ENCODE data around the gene SPATA9.
"Not testable (repeated sequence)": the region's sequence is repeated elsewhere in the genome, so short reads cannot be mapped to it uniquely, and the experiment has no call there.

The SPATA9 gene

GRCh38 chr5:95672641-95673040 is 10.2 kb downstream of the SPATA9 start:
- no peak for DNase-seq

GRCh38 chr5:95671826-95672225 is 11.0 kb downstream of the SPATA9 start:
- DNase-seq = no peak

GRCh38 chr5:95670568-95670967 is 12.2 kb downstream of the SPATA9 start:
- no peak for DNase-seq

- DNase-seq = no peak
Measured at GRCh38 chr5:95669985-95670384, 12.8 kb downstream of the SPATA9 start.

GRCh38 chr5:95669540-95669939 is 13.3 kb downstream of the SPATA9 start:
- no peak for DNase-seq

GRCh38 chr5:95668728-95669127 is 14.1 kb downstream of the SPATA9 start:
- no peak for DNase-seq

GRCh38 chr5:95668216-95668615 is 14.6 kb downstream of the SPATA9 start:
- DNase-seq = no peak

- DNase-seq = no peak
Measured at GRCh38 chr5:95667678-95668077, 15.1 kb downstream of the SPATA9 start.

GRCh38 chr5:95667061-95667618 is 15.7 kb downstream of the SPATA9 start:
- DNase-seq = peak; percentile 12

- DNase-seq = no peak
Measured at GRCh38 chr5:95664204-95664786, 18.5 kb downstream of the SPATA9 start.

- DNase-seq = no peak
Measured at GRCh38 chr5:95662946-95663345, 19.8 kb downstream of the SPATA9 start.

- no peak for DNase-seq
Measured at GRCh38 chr5:95660060-95660459, 22.7 kb downstream of the SPATA9 start.

- no peak for DNase-seq
Measured at GRCh38 chr5:95655575-95655974, 27.2 kb downstream of the SPATA9 start.

GRCh38 chr5:95654196-95654595 is 28.6 kb downstream of the SPATA9 start:
- no peak for DNase-seq

GRCh38 chr5:95652849-95653248 is 29.9 kb downstream of the SPATA9 start:
- DNase-seq = no peak

- no peak for DNase-seq
Measured at GRCh38 chr5:95649842-95650620, 32.8 kb downstream of the SPATA9 start.

GRCh38 chr5:95649274-95649673 is 33.5 kb downstream of the SPATA9 start:
- DNase-seq = no peak

GRCh38 chr5:95647886-95648860 is 34.6 kb downstream of the SPATA9 start:
- peak; percentile 58 for DNase-seq

- DNase-seq = peak; percentile 87
Measured at GRCh38 chr5:95646569-95647431, 36.0 kb downstream of the SPATA9 start, which contains the start of gene RFESD. RFESD (plus strand) TSS chr5:95646777; CDS start chr5:95652272, 5,495 bp downstream.

GRCh38 chr5:95646226-95646568 is 36.6 kb downstream of the SPATA9 start:
- DNase-seq = not testable (repeated sequence)

GRCh38 chr5:95644351-95645042 is 38.3 kb downstream of the SPATA9 start:
- no peak for DNase-seq

Measured in GF-D8 (cell line).